Activated CD8-positive, alpha-beta memory T cell treated with anti-CD3 and anti-CD28 coated beads, Interleukin-2, amount 50 U/mL, for 1 hour (primary cell): ENCODE measurements around the gene PPM1H.
"Not testable (repeated sequence)": the region's sequence is repeated elsewhere in the genome, so short reads cannot be mapped to it uniquely, and the experiment has no call there.

ENCODE experiments used
- DNase-seq: peaks from one replicate; pipeline ENCODE4 v3.0.0-alpha.2; 2020; ENCODE audit errors: extremely low read depth

Gene PPM1H

GRCh38 chr12:62732861-62733427 lies 202.0 kb downstream of the PPM1H start:
- DNase-seq, result no peak

- no peak for DNase-seq
Observed at GRCh38 chr12:62731055-62731820, 203.7 kb downstream of the PPM1H start.

- no peak for DNase-seq
Observed at GRCh38 chr12:62730649-62731048, 204.3 kb downstream of the PPM1H start.

GRCh38 chr12:62729579-62730544 lies 205.1 kb downstream of the PPM1H start:
- DNase-seq, result not testable (repeated sequence)

GRCh38 chr12:62728741-62729140 lies 206.2 kb downstream of the PPM1H start:
- DNase-seq, result no peak

GRCh38 chr12:62726471-62726980 lies 208.4 kb downstream of the PPM1H start:
- no peak for DNase-seq

- no peak for DNase-seq
Observed at GRCh38 chr12:62725781-62726180, 209.2 kb downstream of the PPM1H start.

GRCh38 chr12:62724947-62725451 lies 210.0 kb downstream of the PPM1H start:
- no peak for DNase-seq

GRCh38 chr12:62724285-62724684 lies 210.7 kb downstream of the PPM1H start:
- DNase-seq, result no peak

GRCh38 chr12:62722971-62723680 lies 211.8 kb downstream of the PPM1H start:
- DNase-seq, result no peak

- no peak for DNase-seq
Observed at GRCh38 chr12:62720661-62721330, 214.2 kb downstream of the PPM1H start.

GRCh38 chr12:62720025-62720424 lies 214.9 kb downstream of the PPM1H start:
- DNase-seq, result no peak

GRCh38 chr12:62718762-62719426 lies 216.1 kb downstream of the PPM1H start:
- DNase-seq, result no peak

- DNase-seq, result no peak
Observed at GRCh38 chr12:62717643-62718042, 217.3 kb downstream of the PPM1H start.

- DNase-seq, result no peak
Observed at GRCh38 chr12:62716866-62717525, 218.0 kb downstream of the PPM1H start.

GRCh38 chr12:62716037-62716436 lies 218.9 kb downstream of the PPM1H start:
- DNase-seq, result no peak

GRCh38 chr12:62714774-62715721 lies 219.9 kb downstream of the PPM1H start:
- DNase-seq, result no peak

- no peak for DNase-seq
Observed at GRCh38 chr12:62714181-62714773, 220.7 kb downstream of the PPM1H start.
